CD4-positive, alpha-beta T cell treated with Interferon gamma for 1 hour (primary cell): Measurements from ENCODE around the gene DPP6.

Source experiments
- DNase-seq: peaks from one replicate; pipeline ENCODE4 v3.0.0-alpha.2; 2020

DPP6 gene

GRCh38 chr7:154680894-154681659 lies 628.9 kb downstream of the DPP6 start:
- DNase-seq = no peak

GRCh38 chr7:154682003-154682402 lies 629.8 kb downstream of the DPP6 start:
- no peak for DNase-seq

GRCh38 chr7:154684666-154685563 lies 632.7 kb downstream of the DPP6 start:
- no peak for DNase-seq

- DNase-seq = no peak
These were observed 633.3 kb downstream of the DPP6 start for GRCh38 chr7:154685564-154685901.

GRCh38 chr7:154686305-154686704 lies 634.1 kb downstream of the DPP6 start:
- DNase-seq = no peak

GRCh38 chr7:154688952-154689351 lies 636.8 kb downstream of the DPP6 start:
- DNase-seq = no peak

GRCh38 chr7:154690411-154690810 lies 638.2 kb downstream of the DPP6 start:
- DNase-seq = no peak

GRCh38 chr7:154693661-154694060 lies 641.5 kb downstream of the DPP6 start:
- DNase-seq = no peak

GRCh38 chr7:154695836-154696235 lies 643.6 kb downstream of the DPP6 start:
- no peak for DNase-seq

- no peak for DNase-seq
These were observed 644.4 kb downstream of the DPP6 start for GRCh38 chr7:154696556-154696955.

- no peak for DNase-seq
These were observed 646.6 kb downstream of the DPP6 start for GRCh38 chr7:154698726-154699291.

- DNase-seq = no peak
These were observed 647.2 kb downstream of the DPP6 start for GRCh38 chr7:154699417-154699816.

GRCh38 chr7:154709840-154710520 lies 657.8 kb downstream of the DPP6 start:
- no peak for DNase-seq

- no peak for DNase-seq
These were observed 667.8 kb downstream of the DPP6 start for GRCh38 chr7:154720016-154720415.

- DNase-seq = no peak
These were observed 668.9 kb downstream of the DPP6 start for GRCh38 chr7:154721086-154721485.

- no peak for DNase-seq
These were observed 674.2 kb downstream of the DPP6 start for GRCh38 chr7:154726368-154726767.

- no peak for DNase-seq
These were observed 676.9 kb downstream of the DPP6 start for GRCh38 chr7:154729056-154729455.

GRCh38 chr7:154735766-154736165 lies 683.6 kb downstream of the DPP6 start:
- DNase-seq = no peak

- DNase-seq = no peak
These were observed 684.2 kb downstream of the DPP6 start for GRCh38 chr7:154736389-154736788.

- no peak for DNase-seq
These were observed 686.0 kb downstream of the DPP6 start for GRCh38 chr7:154738216-154738615.

GRCh38 chr7:154741131-154741530 lies 688.9 kb downstream of the DPP6 start:
- DNase-seq = no peak

- no peak for DNase-seq
These were observed 691.0 kb downstream of the DPP6 start for GRCh38 chr7:154743206-154743605.

GRCh38 chr7:154744256-154744860 lies 692.2 kb downstream of the DPP6 start:
- no peak for DNase-seq
